Omental fat pad (tissue), 4 donors: ENCODE results near the gene VRK2. TPM values are rescaled to one million over a fixed set of nuclear protein-coding genes. Genes with fewer than 3 reads are reported as not detected.

Experiments
- ATAC-seq: fragments of 150-250 bp; one replicate; pipeline ENCODE4 v1.9.1; 2016; ENCODE audit warnings: mild to moderate bottlenecking, moderate library complexity; ENCODE audit not compliant: low FRiP score
- DNase-seq: peaks from one replicate; pipeline ENCODE4 v3.0.0-alpha.2; 2019; ENCODE audit warnings: low spot score
- total RNA-seq, 4 donors: library from RNA; depleted of rRNA; stranded (reverse); fragments of >200 nt; gene quantifications; one replicate each; pipeline ENCODE4 v1.1.0, GENCODE V29; 2016
- TF ChIP-seq, protein P1 (sequence below), 3 donors: fragments of 450-650 bp; IDR thresholded peaks; one replicate each; pipeline ENCODE4 v1.5.1; 2016 to 2017; ENCODE audit warnings: antibody characterized with exemption in 3 of 3, mild to moderate bottlenecking in 3 of 3, moderate library complexity in 2 of 3

VRK2 gene
- total RNA-seq, 4 donors from 2014 or later: 16.1 to 24.6 (median 18.7) TPM

DNA sequence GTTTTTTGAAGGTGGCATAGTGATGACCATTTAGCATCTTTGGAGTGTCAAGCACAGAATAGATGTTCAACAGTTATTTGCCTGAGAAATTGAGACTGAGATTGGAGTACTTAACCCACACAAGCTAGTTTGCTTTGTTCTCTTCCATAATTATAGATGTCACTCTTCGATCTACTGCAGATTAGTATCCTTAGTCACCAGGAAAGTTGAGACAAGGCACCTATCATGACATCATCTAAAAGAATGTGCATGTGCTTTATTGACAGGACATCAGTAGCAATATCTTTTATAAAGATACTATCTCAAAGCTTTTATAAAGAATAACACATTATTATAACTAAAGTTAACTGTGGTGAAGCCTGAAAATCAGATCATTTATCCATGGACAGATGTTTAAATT is 6.4 kb downstream of the VRK2 start:
- ATAC-seq (no peak), DNase-seq (no peak)
- TF ChIP-seq, protein P1, sequence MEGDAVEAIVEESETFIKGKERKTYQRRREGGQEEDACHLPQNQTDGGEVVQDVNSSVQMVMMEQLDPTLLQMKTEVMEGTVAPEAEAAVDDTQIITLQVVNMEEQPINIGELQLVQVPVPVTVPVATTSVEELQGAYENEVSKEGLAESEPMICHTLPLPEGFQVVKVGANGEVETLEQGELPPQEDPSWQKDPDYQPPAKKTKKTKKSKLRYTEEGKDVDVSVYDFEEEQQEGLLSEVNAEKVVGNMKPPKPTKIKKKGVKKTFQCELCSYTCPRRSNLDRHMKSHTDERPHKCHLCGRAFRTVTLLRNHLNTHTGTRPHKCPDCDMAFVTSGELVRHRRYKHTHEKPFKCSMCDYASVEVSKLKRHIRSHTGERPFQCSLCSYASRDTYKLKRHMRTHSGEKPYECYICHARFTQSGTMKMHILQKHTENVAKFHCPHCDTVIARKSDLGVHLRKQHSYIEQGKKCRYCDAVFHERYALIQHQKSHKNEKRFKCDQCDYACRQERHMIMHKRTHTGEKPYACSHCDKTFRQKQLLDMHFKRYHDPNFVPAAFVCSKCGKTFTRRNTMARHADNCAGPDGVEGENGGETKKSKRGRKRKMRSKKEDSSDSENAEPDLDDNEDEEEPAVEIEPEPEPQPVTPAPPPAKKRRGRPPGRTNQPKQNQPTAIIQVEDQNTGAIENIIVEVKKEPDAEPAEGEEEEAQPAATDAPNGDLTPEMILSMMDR (IDR thresholded peaks at IDR 0.05): no peak

DNA sequence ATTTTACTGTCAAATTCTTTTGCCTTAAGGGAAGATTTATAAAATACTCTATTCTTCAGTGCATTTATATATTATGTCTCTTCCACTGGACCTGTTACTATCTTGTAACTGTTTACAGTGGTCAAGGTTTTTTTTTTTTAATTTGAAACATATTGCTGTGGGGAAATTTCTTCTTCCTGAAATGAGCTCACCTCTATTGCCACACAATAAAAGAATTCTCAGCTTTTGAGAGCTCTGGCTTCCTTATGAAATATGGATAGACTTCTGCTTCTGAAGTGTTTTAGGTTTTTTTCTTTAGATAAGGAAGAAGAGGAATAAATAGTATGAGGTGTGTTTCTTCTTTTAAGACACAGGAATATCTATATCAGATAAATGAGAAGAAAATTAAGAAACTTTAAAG is 7.7 kb downstream of the VRK2 start:
- no peak for DNase-seq
- TF ChIP-seq, protein P1 (IDR thresholded peaks at IDR 0.05): no peak
- ATAC-seq: no peak

DNA sequence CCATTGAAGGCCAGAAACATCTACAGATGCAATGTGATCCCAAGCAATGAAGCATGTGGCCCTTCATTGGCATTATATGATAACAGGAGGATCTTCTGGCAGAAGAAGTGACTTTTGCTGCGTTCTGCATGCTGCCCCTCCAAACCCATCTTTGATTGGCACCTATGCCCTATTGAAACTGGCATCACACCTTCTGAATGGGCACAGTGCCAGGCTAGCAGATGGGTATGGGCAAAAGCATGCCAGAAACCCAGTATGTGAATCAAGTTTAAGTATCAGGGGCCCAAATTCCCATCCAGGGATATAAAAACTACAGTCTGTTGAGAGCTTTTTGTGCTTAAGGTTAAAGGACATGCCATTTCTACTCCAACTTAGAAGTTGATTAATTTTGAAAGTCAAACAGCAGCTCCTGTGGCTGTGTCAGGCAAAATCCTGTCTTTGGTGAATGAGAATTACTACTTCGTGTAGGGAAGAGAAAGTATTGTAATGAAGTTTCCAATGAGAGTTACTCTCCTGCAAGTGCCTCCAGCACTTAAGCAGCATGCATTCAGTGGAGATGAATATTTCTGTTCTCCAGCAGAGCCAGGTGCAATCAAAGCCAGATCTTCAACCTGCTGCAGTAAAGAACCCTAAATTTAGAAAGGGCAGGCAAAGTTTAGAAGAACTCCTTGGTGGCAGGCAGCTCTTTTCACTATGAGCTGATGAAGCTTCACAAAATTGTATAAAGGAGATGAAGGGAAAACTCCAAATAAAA is 8.6 kb downstream of the VRK2 start:
- ATAC-seq (no peak), DNase-seq (no peak)
- TF ChIP-seq, protein P1 (IDR thresholded peaks at IDR 0.05): no peak

GRCh38 chr2:58056192-58056916 is 9.7 kb downstream of the VRK2 start:
- TF ChIP-seq, protein P1 (IDR thresholded peaks at IDR 0.05): no peak
- ATAC-seq (no peak), DNase-seq (no peak)

DNA sequence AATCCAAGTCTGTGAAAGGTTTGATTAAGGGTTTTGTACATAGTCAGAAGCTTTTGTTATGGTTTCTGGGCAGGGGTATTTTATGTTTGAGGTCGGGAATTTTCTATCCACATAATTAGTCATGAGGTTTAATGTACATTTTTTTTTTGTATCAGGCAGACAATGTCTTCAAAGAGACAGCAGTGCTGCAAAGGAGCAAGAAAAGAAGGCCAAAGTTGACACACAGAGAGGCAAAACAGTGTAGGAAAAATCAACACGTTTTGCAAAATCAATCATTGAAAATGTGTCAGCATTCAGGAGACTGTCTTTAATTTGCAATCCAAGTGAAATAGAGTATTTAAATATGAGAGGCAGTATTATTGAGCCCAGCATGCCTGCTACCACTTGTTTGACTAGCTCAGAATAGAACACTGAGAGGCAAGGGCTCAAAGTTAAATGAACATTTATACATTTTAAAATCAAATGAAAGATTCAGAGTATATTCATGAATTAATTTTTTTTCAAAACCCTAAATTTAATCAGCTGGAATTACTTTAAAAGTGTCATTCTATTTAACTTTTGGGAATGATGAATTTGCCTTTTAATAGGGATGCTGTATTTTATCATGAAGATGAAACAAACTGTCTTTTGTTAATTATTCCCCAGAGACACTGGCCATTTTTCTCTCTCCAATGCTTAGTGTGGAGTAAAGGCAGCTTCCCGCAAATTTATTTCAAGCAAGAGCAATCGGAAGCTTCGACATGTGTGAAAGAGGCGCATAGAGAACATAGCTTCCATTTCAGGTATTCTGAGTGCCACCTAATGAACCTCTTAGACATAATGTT is 11.3 kb downstream of the VRK2 start:
- DNase-seq (no peak), ATAC-seq (no peak)
- TF ChIP-seq, protein P1 (IDR thresholded peaks at IDR 0.05): no peak

- no peak for ATAC-seq
- no peak for DNase-seq
- TF ChIP-seq, protein P1 (IDR thresholded peaks at IDR 0.05): no peak
Observed at GRCh38 chr2:58063641-58064040, 17.0 kb downstream of the VRK2 start.
